ENCODE data around the gene PHF11.
"Not testable (repeated sequence)": the region's sequence is repeated elsewhere in the genome, so short reads cannot be mapped to it uniquely, and the experiment has no call there.

Gene PHF11

DNA sequence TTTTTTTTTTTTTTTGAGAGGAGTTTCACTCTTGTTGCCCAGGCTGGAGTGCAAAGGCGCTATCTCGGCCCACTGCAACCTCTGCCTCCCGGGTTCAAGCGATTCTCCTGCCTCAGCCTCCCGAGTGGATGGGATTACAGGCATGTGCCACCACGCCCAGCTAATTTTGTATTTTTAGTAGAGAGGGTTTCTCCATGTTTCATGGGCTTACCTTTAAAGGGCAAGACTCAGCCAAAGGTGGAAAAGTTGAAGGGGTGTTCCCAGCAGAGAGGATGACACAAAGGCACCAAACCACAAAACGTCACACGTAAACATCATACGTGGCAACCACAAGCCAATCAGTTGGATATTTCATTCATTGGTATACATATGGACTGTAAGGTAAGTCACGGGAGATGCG, 1.1 kb downstream of the PHF11 start:
- WGBS, 2 experiments: 89 to 92% methylated on average over 11 of the region's 11 CpGs
- not testable (repeated sequence) for H3K36me3 ChIP-seq (ENCODE audit: control insufficient read depth, insufficient read depth, low read length); H3K27ac ChIP-seq (ENCODE audit: insufficient read depth, low read depth, low read length, poor library complexity, severe bottlenecking); H3K9me3 ChIP-seq (ENCODE audit: control insufficient read depth, low read length); H3K4me3 ChIP-seq (ENCODE audit: insufficient read depth, low read depth, low read length); H3K27me3 ChIP-seq (ENCODE audit: control insufficient read depth, insufficient read depth, low read length, poor library complexity, severe bottlenecking); H3K4me1 ChIP-seq (ENCODE audit: control insufficient read depth, insufficient read depth, low read length)

DNA sequence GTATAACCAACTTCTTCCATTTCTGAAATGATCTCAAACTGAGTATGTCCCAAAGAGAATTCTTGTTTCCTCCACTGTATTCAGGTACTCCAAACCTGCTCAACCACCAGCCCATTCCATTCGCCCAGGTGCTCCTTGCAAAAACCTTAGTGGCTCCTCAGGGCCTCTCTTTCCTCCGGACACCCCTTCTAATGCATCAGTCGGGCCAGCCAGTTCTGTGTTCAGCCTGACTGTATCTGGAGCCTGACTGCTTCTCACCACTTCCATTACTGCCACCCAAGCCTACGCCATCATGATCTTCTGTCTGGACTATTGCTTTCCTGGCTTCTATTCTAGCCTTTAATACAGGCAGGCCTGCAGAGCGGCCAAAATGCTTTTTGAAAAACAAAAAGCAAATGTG, 1.5 kb downstream of the PHF11 start:
- 92 to 94% methylated on average over 5 of the region's 5 CpGs for WGBS, 2 experiments
- Histone ChIP-seq H3K27me3 (ENCODE audit: control insufficient read depth, insufficient read depth, low read length, poor library complexity, severe bottlenecking) (peaks cover 3% of the 10 kb centered on the region), H3K36me3 (ENCODE audit: control insufficient read depth, insufficient read depth, low read length) (no peaks in the 10 kb centered on the region), H3K4me3 (ENCODE audit: insufficient read depth, low read depth, low read length) (no peak overlapping the region), H3K27ac (ENCODE audit: insufficient read depth, low read depth, low read length, poor library complexity, severe bottlenecking) (no peak overlapping the region), H3K4me1 (ENCODE audit: control insufficient read depth, insufficient read depth, low read length) (no peaks in the 10 kb centered on the region), H3K9me3 (ENCODE audit: control insufficient read depth, low read length) (no peaks in the 10 kb centered on the region)

DNA sequence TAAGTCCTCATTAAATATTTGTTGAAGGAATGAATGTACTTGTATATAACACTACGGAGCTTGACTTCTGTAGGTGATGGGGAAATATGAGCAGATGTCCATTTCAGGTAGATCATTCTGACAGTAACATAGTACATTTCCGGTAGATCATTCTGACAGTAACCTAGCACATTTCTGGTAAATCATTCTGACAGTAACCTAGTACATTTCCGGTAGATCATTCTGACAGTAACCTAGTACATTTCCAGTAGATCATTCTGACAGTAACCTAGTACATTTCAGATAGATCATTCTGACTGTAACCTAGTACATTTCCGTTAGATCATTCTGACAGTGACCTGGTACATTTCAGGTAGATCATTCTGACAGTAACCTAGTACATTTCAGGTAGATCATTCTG, 2.5 kb downstream of the PHF11 start:
- WGBS, 2 experiments: 92% methylated on average over 4 of the region's 4 CpGs
- Histone ChIP-seq H3K27ac (ENCODE audit: insufficient read depth, low read depth, low read length, poor library complexity, severe bottlenecking) (no peak overlapping the region), H3K4me3 (ENCODE audit: insufficient read depth, low read depth, low read length) (no peak overlapping the region), H3K36me3 (ENCODE audit: control insufficient read depth, insufficient read depth, low read length) (no peaks in the 10 kb centered on the region), H3K9me3 (ENCODE audit: control insufficient read depth, low read length) (no peaks in the 10 kb centered on the region), H3K27me3 (ENCODE audit: control insufficient read depth, insufficient read depth, low read length, poor library complexity, severe bottlenecking) (peaks cover 3% of the 10 kb centered on the region), H3K4me1 (ENCODE audit: control insufficient read depth, insufficient read depth, low read length) (no peaks in the 10 kb centered on the region)

DNA sequence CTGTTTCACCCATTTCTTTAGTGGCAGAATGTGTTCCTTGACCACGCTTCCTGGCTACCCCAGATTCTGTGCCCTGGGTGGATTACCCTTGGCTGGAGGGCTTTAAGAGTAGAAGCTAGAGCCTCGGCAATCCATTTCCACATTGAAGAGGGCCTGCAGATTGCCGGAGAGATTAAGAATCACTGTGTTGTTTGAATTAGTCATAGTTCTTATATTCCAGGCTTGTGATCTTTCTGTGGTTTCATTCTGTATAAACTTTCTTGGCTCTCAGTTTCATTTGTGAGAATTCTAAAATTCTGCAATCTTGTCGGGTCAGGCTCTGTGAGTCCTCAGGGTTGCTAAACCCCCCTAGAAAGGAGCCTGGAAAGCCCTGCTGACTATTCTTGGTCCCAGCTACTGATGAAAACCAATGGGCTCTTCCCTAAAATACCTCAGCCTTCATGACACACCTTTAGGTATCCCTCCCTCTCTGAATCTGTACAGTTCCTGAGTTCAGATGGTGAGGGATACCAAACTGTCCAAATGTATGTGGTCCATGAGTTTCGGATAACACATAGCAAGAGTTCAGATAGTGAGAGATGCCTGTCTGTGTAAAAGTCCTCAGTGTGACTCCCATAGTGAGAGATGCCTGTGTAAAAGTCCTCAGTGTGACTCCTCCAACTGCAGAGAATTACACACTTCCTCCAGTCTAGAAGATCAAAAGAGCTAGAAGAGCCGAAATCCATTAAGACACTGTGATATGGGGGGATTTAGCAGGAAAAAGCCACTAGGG, 4.3 kb downstream of the PHF11 start:
- Histone ChIP-seq H3K4me3 (ENCODE audit: insufficient read depth, low read depth, low read length) (no peak overlapping the region), H3K27ac (ENCODE audit: insufficient read depth, low read depth, low read length, poor library complexity, severe bottlenecking) (no peak overlapping the region), H3K4me1 (ENCODE audit: control insufficient read depth, insufficient read depth, low read length) (no peaks in the 10 kb centered on the region), H3K36me3 (ENCODE audit: control insufficient read depth, insufficient read depth, low read length) (no peaks in the 10 kb centered on the region), H3K9me3 (ENCODE audit: control insufficient read depth, low read length) (no peaks in the 10 kb centered on the region), H3K27me3 (ENCODE audit: control insufficient read depth, insufficient read depth, low read length, poor library complexity, severe bottlenecking) (peaks cover 3% of the 10 kb centered on the region)
- WGBS, 2 experiments: 94 to 95% methylated on average over 6 of the region's 6 CpGs

DNA sequence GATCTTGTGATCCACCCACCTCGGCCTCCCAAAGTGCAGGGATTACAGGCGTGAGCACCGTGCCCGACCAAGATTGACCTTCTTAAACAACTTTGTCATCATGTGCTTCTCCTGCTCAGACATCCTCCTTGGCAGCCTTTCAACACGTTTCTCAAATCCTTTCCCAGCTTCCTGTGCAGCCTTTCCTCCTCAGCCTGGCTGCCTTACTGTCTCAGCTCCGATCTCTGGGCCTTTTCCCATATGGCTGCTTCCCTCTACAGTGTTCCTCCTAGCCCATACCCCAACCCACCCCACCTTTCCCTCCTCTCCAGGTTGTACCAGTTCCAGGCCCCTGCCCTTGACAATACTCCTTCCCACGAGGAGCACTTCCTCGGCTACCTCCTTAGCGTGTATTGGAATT, 7.2 kb downstream of the PHF11 start:
- H3K4me1 ChIP-seq (ENCODE audit: control insufficient read depth, insufficient read depth, low read length): no peaks in the 10 kb centered on the region
- H3K9me3 ChIP-seq (ENCODE audit: control insufficient read depth, low read length): no peaks in the 10 kb centered on the region
- WGBS, 2 experiments: 89 to 90% methylated on average over 9 of the region's 9 CpGs
- no peaks in the 10 kb centered on the region for H3K27me3 ChIP-seq (ENCODE audit: control insufficient read depth, insufficient read depth, low read length, poor library complexity, severe bottlenecking)
- no peak overlapping the region for H3K4me3 ChIP-seq (ENCODE audit: insufficient read depth, low read depth, low read length)
- no peak overlapping the region for H3K27ac ChIP-seq (ENCODE audit: insufficient read depth, low read depth, low read length, poor library complexity, severe bottlenecking)
- no peaks in the 10 kb centered on the region for H3K36me3 ChIP-seq (ENCODE audit: control insufficient read depth, insufficient read depth, low read length)

DNA sequence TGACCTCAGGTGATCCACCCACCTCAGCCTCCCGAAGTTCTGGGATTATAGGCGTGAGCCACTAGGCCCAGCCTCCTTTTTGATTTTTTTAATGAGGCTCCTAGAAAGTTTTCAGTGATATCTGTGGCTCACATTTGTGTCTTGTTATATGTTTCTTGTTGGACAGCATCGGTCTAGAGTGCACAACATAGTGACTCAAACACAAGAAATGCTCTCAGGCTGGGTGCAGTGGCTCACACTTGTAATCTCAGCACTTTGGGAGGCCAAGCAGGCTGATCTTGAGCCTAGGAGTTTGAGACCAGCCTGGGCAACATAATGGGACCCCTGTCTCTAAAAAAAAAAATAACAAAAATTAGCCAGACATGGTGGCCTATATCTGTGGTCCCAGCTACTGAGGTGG, 8.2 kb downstream of the PHF11 start:
- no peak overlapping the region for H3K27ac ChIP-seq (ENCODE audit: insufficient read depth, low read depth, low read length, poor library complexity, severe bottlenecking)
- no peaks in the 10 kb centered on the region for H3K4me1 ChIP-seq (ENCODE audit: control insufficient read depth, insufficient read depth, low read length)
- no peaks in the 10 kb centered on the region for H3K9me3 ChIP-seq (ENCODE audit: control insufficient read depth, low read length)
- H3K4me3 ChIP-seq (ENCODE audit: insufficient read depth, low read depth, low read length): no peak overlapping the region
- H3K36me3 ChIP-seq (ENCODE audit: control insufficient read depth, insufficient read depth, low read length): no peaks in the 10 kb centered on the region
- whole genome bisulfite sequencing, 2 experiments: 81 to 94% methylated on average over 3 of the region's 3 CpGs
- H3K27me3 ChIP-seq (ENCODE audit: control insufficient read depth, insufficient read depth, low read length, poor library complexity, severe bottlenecking): no peaks in the 10 kb centered on the region

DNA sequence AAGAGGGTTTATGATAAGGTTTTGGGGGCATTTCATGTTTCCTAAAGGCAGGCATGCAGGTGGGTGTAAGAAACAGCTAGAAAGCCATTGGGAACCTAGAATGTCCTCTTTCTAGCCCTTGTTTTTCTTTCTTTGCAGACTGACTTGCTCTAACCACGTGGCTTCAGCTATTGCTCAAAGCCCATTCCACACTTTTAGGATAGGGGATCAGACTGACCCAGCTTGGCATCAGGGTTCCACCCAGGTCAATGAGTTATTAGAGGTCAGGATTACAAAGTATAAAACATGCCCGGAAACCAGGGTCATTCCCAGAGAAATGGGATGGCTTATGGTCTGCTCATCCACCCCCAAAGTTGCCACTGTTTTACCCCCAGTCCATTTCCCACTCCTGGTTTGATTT, 16.8 kb downstream of the PHF11 start:
- H3K27ac ChIP-seq (ENCODE audit: insufficient read depth, low read depth, low read length, poor library complexity, severe bottlenecking): no peak overlapping the region
- H3K27me3 ChIP-seq (ENCODE audit: control insufficient read depth, insufficient read depth, low read length, poor library complexity, severe bottlenecking): no peaks in the 10 kb centered on the region
- WGBS, 2 experiments: 87 to 91% methylated on average over 2 of the region's 2 CpGs
- H3K36me3 ChIP-seq (ENCODE audit: control insufficient read depth, insufficient read depth, low read length): no peaks in the 10 kb centered on the region
- H3K4me1 ChIP-seq (ENCODE audit: control insufficient read depth, insufficient read depth, low read length): no peaks in the 10 kb centered on the region
- no peak overlapping the region for H3K4me3 ChIP-seq (ENCODE audit: insufficient read depth, low read depth, low read length)
- H3K9me3 ChIP-seq (ENCODE audit: control insufficient read depth, low read length): no peaks in the 10 kb centered on the region

DNA sequence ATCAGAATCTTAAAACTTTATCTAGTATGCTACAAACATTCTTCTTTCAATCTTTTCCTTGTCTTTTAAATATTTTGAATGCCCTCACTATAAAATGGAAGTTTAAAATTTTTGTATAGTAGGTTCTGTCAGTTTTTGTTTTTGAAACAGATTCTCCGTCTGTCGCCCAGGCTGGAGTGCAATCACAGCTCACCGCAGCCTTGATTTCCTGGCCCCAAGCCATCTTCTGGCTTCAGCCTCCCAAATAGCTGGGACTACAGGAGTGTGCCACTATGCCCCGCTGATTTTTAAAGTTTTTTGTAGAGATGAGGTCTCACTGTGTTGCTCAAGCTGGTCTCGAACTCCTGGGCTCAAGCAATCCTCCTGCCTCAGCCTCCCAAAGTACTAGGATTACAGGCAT, 20.7 kb downstream of the PHF11 start:
- Histone ChIP-seq H3K27me3 (ENCODE audit: control insufficient read depth, insufficient read depth, low read length, poor library complexity, severe bottlenecking) (no peaks in the 10 kb centered on the region), H3K4me1 (ENCODE audit: control insufficient read depth, insufficient read depth, low read length) (no peaks in the 10 kb centered on the region), H3K4me3 (ENCODE audit: insufficient read depth, low read depth, low read length) (no peak overlapping the region), H3K27ac (ENCODE audit: insufficient read depth, low read depth, low read length, poor library complexity, severe bottlenecking) (no peak overlapping the region), H3K36me3 (ENCODE audit: control insufficient read depth, insufficient read depth, low read length) (no peaks in the 10 kb centered on the region), H3K9me3 (ENCODE audit: control insufficient read depth, low read length) (no peaks in the 10 kb centered on the region)
- WGBS, 2 experiments: 95 to 96% methylated on average over 5 of the region's 5 CpGs

DNA sequence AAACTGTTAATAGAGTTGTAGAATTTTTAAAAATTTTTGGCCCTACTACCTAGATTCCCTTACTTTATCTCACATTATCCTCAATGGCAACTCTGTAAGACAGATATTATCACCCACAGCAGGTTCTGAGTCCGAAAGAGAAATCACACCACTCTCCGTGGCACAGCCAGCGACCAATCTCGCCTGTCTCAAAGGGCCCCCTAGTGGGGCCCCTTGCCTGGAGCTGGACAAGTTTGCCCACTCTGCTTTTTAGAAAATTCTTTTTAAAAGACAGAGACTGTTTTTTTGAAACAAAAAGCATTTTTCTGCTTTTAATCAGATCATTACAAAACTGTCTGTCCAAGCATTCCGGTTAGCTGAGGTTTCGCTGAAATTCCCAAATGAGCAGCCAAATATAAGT, 21.7 kb downstream of the PHF11 start:
- no peaks in the 10 kb centered on the region for H3K27me3 ChIP-seq (ENCODE audit: control insufficient read depth, insufficient read depth, low read length, poor library complexity, severe bottlenecking)
- WGBS, 2 experiments: 72 to 75% methylated on average over 6 of the region's 6 CpGs
- H3K27ac ChIP-seq (ENCODE audit: insufficient read depth, low read depth, low read length, poor library complexity, severe bottlenecking): no peak overlapping the region
- H3K4me1 ChIP-seq (ENCODE audit: control insufficient read depth, insufficient read depth, low read length): no peaks in the 10 kb centered on the region
- H3K9me3 ChIP-seq (ENCODE audit: control insufficient read depth, low read length): no peaks in the 10 kb centered on the region
- no peaks in the 10 kb centered on the region for H3K36me3 ChIP-seq (ENCODE audit: control insufficient read depth, insufficient read depth, low read length)
- no peak overlapping the region for H3K4me3 ChIP-seq (ENCODE audit: insufficient read depth, low read depth, low read length)

DNA sequence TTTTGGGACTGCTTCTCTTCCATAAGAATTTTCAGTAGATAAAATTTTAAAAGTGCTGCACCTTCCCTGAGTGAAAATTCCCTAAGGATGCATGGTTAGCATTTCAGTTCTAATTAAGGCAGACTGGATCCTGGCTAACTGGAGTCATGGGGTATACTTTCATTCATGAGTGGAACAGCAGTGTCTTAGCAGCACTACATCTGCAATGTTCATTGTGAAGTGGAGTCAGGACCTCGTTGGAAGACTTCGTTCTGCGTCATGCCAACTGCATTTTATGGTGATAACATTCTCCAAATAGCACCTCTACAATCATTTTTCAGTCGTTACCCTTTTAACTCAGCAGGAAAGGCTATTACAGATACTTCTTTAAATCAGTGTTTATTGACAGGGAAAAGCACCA, 25.5 kb downstream of the PHF11 start:
- H3K27ac ChIP-seq (ENCODE audit: insufficient read depth, low read depth, low read length, poor library complexity, severe bottlenecking): no peak overlapping the region
- H3K36me3 ChIP-seq (ENCODE audit: control insufficient read depth, insufficient read depth, low read length): no peaks in the 10 kb centered on the region
- no peaks in the 10 kb centered on the region for H3K4me1 ChIP-seq (ENCODE audit: control insufficient read depth, insufficient read depth, low read length)
- no peaks in the 10 kb centered on the region for H3K27me3 ChIP-seq (ENCODE audit: control insufficient read depth, insufficient read depth, low read length, poor library complexity, severe bottlenecking)
- H3K9me3 ChIP-seq (ENCODE audit: control insufficient read depth, low read length): no peaks in the 10 kb centered on the region
- WGBS, 2 experiments: 87 to 95% methylated on average over 4 of the region's 4 CpGs
- no peak overlapping the region for H3K4me3 ChIP-seq (ENCODE audit: insufficient read depth, low read depth, low read length)
